ENCODE data around the gene COLEC12.
A peak's percentile ranks its signal among the peaks of the same experiment; 100 is the strongest.

The COLEC12 gene

GRCh38 chr18:363301-364085, 137.0 kb downstream of the COLEC12 start:
- Histone ChIP-seq H3K27me3 (ENCODE audit: insufficient read depth, low read depth, severe bottlenecking) (no peaks in the 10 kb centered on the region), H3K4me3 (ENCODE audit: low read depth, low read length) (no peak overlapping the region), H3K36me3 (no peaks in the 10 kb centered on the region), H3K27ac (no peak overlapping the region), H3K9me3 (ENCODE audit: severe bottlenecking) (no peaks in the 10 kb centered on the region)
- no peak for TF ChIP-seq CTCF (IDR thresholded peaks at IDR 0.05; ENCODE audit: low read depth, low read length)
- no peak for DNase-seq

GRCh38 chr18:362311-363290, 137.9 kb downstream of the COLEC12 start:
- Histone ChIP-seq H3K9me3 (ENCODE audit: severe bottlenecking) (no peaks in the 10 kb centered on the region), H3K27me3 (ENCODE audit: insufficient read depth, low read depth, severe bottlenecking) (no peaks in the 10 kb centered on the region), H3K4me3 (ENCODE audit: low read depth, low read length) (no peak overlapping the region), H3K27ac (no peak overlapping the region), H3K36me3 (no peaks in the 10 kb centered on the region)
- no peak for TF ChIP-seq CTCF (IDR thresholded peaks at IDR 0.05; ENCODE audit: low read depth, low read length)
- DNase-seq = no peak

- no peak for TF ChIP-seq CTCF (IDR thresholded peaks at IDR 0.05; ENCODE audit: low read depth, low read length)
- Histone ChIP-seq H3K9me3 (ENCODE audit: severe bottlenecking) (no peaks in the 10 kb centered on the region), H3K36me3 (no peaks in the 10 kb centered on the region), H3K27ac (no peak overlapping the region), H3K4me3 (ENCODE audit: low read depth, low read length) (no peak overlapping the region), H3K27me3 (ENCODE audit: insufficient read depth, low read depth, severe bottlenecking) (no peaks in the 10 kb centered on the region)
- peak; percentile 44 for DNase-seq
Observed at GRCh38 chr18:361941-362310, 138.6 kb downstream of the COLEC12 start.

- H3K27me3 ChIP-seq (ENCODE audit: insufficient read depth, low read depth, severe bottlenecking) = no peaks in the 10 kb centered on the region
- no peak for TF ChIP-seq CTCF (IDR thresholded peaks at IDR 0.05; ENCODE audit: low read depth, low read length)
- H3K36me3 ChIP-seq = no peaks in the 10 kb centered on the region
- H3K27ac ChIP-seq = no peak overlapping the region
- no peak for DNase-seq
- H3K4me3 ChIP-seq (ENCODE audit: low read depth, low read length) = no peak overlapping the region
- H3K9me3 ChIP-seq (ENCODE audit: severe bottlenecking) = no peaks in the 10 kb centered on the region
Observed at GRCh38 chr18:361100-361732, 139.3 kb downstream of the COLEC12 start.

GRCh38 chr18:360676-361075, 139.8 kb downstream of the COLEC12 start:
- Histone ChIP-seq H3K9me3 (ENCODE audit: severe bottlenecking) (no peaks in the 10 kb centered on the region), H3K27me3 (ENCODE audit: insufficient read depth, low read depth, severe bottlenecking) (no peaks in the 10 kb centered on the region), H3K27ac (no peak overlapping the region)

More at GRCh38 chr18:360676-361075, 139.8 kb downstream of the COLEC12 start:
- no peak for TF ChIP-seq CTCF (IDR thresholded peaks at IDR 0.05; ENCODE audit: low read depth, low read length)
- Histone ChIP-seq H3K4me3 (ENCODE audit: low read depth, low read length) (no peak overlapping the region), H3K36me3 (no peaks in the 10 kb centered on the region)
- no peak for DNase-seq
